BLaER1 (cell line): ENCODE measurements around the gene ANKS1A.

ENCODE experiments used
- H3K27ac ChIP-seq: shearing (Covaris generic); formaldehyde crosslinking; 2 replicates; pipeline ENCODE4 v1.8.1; 2022
- H3K27me3 ChIP-seq: shearing (Covaris generic); formaldehyde crosslinking; 2 replicates; pipeline ENCODE4 v1.8.1; 2022
- H3K36me3 ChIP-seq: shearing (Covaris generic); formaldehyde crosslinking; 2 replicates; pipeline ENCODE4 v1.8.1; 2022
- H3K4me1 ChIP-seq: shearing (Covaris generic); formaldehyde crosslinking; 2 replicates; pipeline ENCODE4 v1.8.1; 2022
- H3K4me2 ChIP-seq: shearing (Covaris generic); formaldehyde crosslinking; 2 replicates; pipeline ENCODE4 v1.8.1; 2022
- H3K4me3 ChIP-seq: shearing (Covaris generic); formaldehyde crosslinking; 2 replicates; pipeline ENCODE4 v1.8.1; 2022
- H3K9ac ChIP-seq: shearing (Covaris generic); formaldehyde crosslinking; 2 replicates; pipeline ENCODE4 v1.8.1; 2022
- H3K9me3 ChIP-seq: shearing (Covaris generic); formaldehyde crosslinking; 2 replicates; pipeline ENCODE4 v1.8.1; 2022
- H4K20me1 ChIP-seq: shearing (Covaris generic); formaldehyde crosslinking; 2 replicates; pipeline ENCODE4 v1.8.1; 2022
- Cebpa-rat ChIP-seq: shearing (Covaris generic); IDR thresholded peaks from 2 replicates; pipeline ENCODE4 v1.8.1; 2022

Gene ANKS1A

DNA sequence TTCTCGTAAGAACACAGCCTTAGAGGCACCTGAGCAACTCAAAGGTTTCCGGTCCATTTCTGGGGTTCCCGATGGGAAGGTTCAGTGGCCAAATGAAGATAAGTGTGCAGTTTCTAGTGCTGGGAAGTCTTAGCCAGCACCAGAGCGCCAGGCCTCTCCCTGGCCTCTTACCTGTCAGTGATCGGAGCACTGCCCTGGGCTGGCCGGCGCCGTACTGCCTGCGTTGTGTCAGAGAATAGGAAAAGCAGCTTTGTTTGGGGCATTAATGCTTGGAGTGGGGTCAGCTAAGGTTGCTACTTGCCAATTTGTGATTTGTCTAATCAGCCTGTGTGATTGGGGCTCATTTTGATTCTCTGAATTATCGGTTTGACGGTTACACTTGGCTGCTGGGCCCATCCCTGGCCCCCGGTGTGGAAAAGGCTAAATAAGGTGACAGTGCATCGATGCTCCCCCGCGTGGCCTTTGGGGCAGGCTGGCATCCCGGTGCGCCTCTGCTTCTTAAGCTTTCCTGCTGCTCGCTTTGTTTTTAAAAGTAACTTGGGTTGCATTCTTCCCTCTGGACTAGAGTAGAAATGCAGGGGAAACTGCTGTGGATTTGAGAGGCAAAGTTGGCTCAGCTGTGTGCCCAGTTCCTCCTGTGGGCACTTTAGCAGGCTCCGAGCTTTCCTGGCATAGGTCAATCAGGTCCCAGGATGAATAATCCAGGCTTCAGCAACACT, 200.3 kb downstream of the ANKS1A start:
- no peak overlapping the region for H3K4me3 ChIP-seq
- peaks cover 54% of the 10 kb centered on the region for H3K36me3 ChIP-seq
- H3K4me1 ChIP-seq, result peaks cover 30% of the 10 kb centered on the region
- peak overlapping the region; percentile 56; the same call in 1 of the 2 replicates for H3K4me2 ChIP-seq
- H3K9ac ChIP-seq, result no peak overlapping the region; the same call in 1 of the 2 replicates
- no peak overlapping the region for H3K27ac ChIP-seq
- no peaks in the 10 kb centered on the region for H4K20me1 ChIP-seq
- no peaks in the 10 kb centered on the region for H3K9me3 ChIP-seq
- H3K27me3 ChIP-seq, result no peaks in the 10 kb centered on the region
- no peak for TF ChIP-seq Cebpa-rat

DNA sequence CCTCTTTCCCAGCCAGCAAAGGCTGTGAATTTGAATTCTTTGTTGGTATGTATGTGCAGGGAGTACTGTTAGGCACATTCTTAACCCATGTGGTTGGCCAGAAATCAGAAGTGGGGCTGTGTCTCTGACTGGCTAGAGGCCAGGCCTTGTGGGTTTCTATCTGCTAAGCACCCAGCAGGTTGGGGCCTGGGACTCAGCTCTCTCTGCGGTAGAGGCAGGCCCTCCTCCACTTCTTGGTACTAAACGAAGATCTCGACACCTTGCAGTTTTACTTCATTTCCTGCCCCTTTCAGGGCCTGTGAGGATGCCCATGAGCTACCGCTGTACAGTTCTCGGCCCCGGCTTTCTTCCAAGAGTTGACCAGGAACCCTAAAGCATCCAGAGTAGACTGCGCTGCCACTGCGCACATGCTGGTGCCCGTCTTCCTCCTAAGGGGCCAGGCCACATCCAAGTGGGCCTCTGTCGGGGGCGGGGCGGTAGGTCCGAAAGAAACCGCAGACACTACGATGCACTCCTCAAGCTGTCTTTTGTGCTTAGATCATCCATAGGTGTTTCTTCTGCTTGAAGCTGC, 201.0 kb downstream of the ANKS1A start:
- Histone ChIP-seq H3K36me3 (peaks cover 48% of the 10 kb centered on the region), H3K4me1 (peaks cover 30% of the 10 kb centered on the region), H4K20me1 (no peaks in the 10 kb centered on the region), H3K4me2 (no peak overlapping the region), H3K4me3 (no peak overlapping the region), H3K27ac (no peak overlapping the region), H3K9ac (no peak overlapping the region), H3K27me3 (no peaks in the 10 kb centered on the region), H3K9me3 (no peaks in the 10 kb centered on the region)
- no peak for TF ChIP-seq Cebpa-rat

DNA sequence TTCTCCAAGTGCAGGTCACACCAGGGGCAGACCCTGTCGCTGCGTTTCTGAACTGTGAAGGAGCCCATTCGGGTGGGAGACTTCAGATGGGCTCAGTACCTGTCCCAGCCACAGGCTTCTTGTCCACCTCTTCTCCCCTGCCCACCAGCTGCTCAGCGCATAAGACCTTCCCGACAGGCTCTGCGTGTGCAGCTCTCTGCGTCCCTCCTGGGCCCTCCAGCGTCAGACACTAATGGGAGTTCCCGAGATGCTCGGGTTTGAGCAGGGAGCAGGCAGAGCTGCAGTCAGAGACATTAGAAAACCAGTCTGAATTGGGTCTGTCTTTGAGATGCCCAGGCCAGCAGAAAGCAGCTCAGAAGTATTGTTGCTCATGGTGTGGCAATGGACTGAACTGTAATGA, 201.7 kb downstream of the ANKS1A start:
- no peak for TF ChIP-seq Cebpa-rat
- peaks cover 30% of the 10 kb centered on the region for H3K4me1 ChIP-seq
- H3K9me3 ChIP-seq, result no peaks in the 10 kb centered on the region
- no peak overlapping the region for H3K4me2 ChIP-seq
- no peak overlapping the region for H3K4me3 ChIP-seq
- H3K9ac ChIP-seq, result no peak overlapping the region
- H3K27ac ChIP-seq, result no peak overlapping the region
- no peaks in the 10 kb centered on the region for H4K20me1 ChIP-seq
- peaks cover 42% of the 10 kb centered on the region for H3K36me3 ChIP-seq
- no peaks in the 10 kb centered on the region for H3K27me3 ChIP-seq

DNA sequence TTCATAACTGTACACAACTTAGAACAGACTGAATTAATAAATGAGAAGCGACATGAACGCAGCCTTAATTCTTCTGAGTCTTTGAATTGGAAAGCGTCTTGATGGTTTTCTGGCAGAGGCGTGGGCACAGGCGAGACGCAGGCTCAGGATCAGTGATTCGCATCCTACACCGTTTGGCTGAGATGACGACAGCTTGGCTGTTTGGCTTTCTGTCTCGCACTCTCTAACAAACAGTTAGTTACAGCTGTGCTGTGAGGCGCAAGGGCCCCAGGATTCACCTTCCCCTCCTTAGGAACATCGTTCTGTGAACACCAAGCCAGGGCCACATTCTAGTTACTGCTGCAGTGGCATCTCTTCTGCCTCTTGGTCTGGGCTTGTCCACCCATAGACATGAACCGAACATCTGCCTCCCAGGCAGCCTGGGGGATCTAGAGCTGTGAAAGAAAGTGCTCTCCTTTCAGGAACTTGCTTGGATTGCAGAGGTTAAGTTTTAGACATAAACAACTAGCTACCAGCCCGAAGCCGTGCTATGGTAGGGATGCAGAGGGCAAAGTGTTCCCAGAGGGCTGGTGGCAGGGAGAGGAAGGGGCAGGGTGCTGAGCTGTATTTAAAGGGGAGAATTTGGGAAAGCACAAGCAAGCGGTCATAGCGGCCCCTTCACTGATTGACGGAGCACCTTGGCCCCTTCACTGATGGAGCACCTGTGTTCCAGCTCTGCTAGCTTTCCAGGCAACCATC, 202.5 kb downstream of the ANKS1A start:
- TF ChIP-seq Cebpa-rat, result no peak
- no peak overlapping the region for H3K27ac ChIP-seq

DNA sequence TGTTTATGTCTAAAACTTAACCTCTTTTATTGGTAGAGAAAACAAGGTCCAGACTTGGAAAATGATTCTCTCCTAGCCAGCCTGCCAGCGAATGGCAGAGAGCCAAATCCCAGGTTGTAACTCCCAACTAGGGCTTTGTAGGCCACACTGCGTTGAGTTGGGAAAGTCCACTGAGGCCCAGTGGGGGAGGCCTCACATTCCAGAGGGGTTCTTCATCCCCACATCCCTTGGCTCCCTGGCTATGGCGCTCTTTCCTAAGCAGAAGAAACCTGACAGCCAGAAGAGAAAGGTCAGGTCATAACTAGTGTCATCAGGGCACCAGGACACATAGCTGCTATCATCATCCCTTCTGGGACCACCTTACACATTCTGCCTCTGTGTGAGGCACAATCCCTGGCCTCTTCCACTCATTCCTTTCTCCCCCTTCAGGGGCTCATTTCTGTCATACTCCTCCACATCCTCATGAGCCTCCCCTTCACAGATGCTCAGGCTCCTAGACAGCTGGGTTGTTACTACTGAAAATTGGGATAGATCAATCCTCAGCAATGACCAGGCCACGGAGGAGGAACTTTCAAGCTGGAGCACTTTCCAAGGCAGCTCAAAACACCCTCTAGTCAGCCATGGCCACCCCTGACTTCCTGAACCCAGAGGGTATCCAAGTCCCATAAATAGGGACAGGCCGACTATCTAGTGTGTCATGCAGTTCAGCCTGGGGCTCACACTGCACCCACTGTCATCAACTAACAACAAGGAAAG, 203.5 kb downstream of the ANKS1A start:
- H3K27me3 ChIP-seq, result no peaks in the 10 kb centered on the region
- H3K4me3 ChIP-seq, result no peak overlapping the region
- H3K4me1 ChIP-seq, result peaks cover 27% of the 10 kb centered on the region
- H3K36me3 ChIP-seq, result peaks cover 24% of the 10 kb centered on the region
- no peaks in the 10 kb centered on the region for H3K9me3 ChIP-seq
- no peak overlapping the region for H3K27ac ChIP-seq
- no peak overlapping the region for H3K9ac ChIP-seq
- H4K20me1 ChIP-seq, result no peaks in the 10 kb centered on the region
- TF ChIP-seq Cebpa-rat, result no peak
- H3K4me2 ChIP-seq, result no peak overlapping the region

More for the DNA sequence above, 202.5 kb downstream of the ANKS1A start:
- Histone ChIP-seq H3K27me3 (no peaks in the 10 kb centered on the region), H3K4me2 (no peak overlapping the region), H3K4me1 (peaks cover 30% of the 10 kb centered on the region), H3K36me3 (peaks cover 34% of the 10 kb centered on the region), H3K9me3 (no peaks in the 10 kb centered on the region), H3K4me3 (no peak overlapping the region), H4K20me1 (no peaks in the 10 kb centered on the region), H3K9ac (no peak overlapping the region)

DNA sequence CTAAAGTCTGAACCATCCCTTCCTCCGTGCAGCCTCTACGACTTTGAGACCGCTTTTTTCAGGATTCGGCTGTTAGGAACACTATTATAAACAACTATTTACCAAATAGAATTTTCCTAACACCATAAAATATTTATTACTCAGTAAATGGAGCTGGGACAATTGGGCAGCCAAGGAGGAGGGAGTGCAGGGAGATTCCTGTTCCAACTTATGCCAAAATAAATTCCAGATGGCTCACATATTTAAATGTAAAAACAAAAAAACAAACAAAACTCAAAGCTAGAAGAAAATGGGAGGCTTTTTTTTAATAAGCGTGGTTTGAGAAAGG, 204.0 kb downstream of the ANKS1A start:
- no peak overlapping the region for H3K4me3 ChIP-seq
- H3K9ac ChIP-seq, result no peak overlapping the region
- no peaks in the 10 kb centered on the region for H4K20me1 ChIP-seq
- no peak overlapping the region for H3K4me2 ChIP-seq
- H3K4me1 ChIP-seq, result peaks cover 21% of the 10 kb centered on the region
- no peak overlapping the region for H3K27ac ChIP-seq
- no peaks in the 10 kb centered on the region for H3K9me3 ChIP-seq
- peaks cover 18% of the 10 kb centered on the region for H3K36me3 ChIP-seq
- no peaks in the 10 kb centered on the region for H3K27me3 ChIP-seq
- no peak for TF ChIP-seq Cebpa-rat

DNA sequence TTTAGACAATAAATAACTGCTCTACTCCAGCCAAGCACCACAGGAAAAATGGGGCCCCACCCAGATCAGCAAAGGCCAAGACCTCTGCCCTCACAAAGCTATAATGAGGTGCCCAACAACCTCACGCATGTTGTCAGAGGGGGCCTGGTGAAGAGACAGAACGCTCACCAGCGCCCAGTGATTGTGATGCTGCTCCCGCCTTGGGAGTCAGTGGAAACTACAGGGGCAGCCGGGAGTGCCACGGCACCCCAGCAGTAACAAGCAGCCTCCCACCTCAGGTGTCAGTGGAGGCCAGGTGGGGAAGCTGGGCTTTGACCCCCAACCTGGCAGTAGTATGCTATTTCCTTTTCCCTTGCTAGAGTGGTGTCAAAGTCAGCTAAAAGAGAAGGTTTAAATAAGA, 204.7 kb downstream of the ANKS1A start:
- peaks cover 13% of the 10 kb centered on the region for H3K36me3 ChIP-seq
- no peaks in the 10 kb centered on the region for H3K9me3 ChIP-seq
- no peak for TF ChIP-seq Cebpa-rat
- H4K20me1 ChIP-seq, result no peaks in the 10 kb centered on the region
- no peaks in the 10 kb centered on the region for H3K27me3 ChIP-seq
- no peak overlapping the region for H3K9ac ChIP-seq
- no peak overlapping the region for H3K27ac ChIP-seq
- no peak overlapping the region for H3K4me2 ChIP-seq
- H3K4me1 ChIP-seq, result peaks cover 14% of the 10 kb centered on the region
- no peak overlapping the region for H3K4me3 ChIP-seq

DNA sequence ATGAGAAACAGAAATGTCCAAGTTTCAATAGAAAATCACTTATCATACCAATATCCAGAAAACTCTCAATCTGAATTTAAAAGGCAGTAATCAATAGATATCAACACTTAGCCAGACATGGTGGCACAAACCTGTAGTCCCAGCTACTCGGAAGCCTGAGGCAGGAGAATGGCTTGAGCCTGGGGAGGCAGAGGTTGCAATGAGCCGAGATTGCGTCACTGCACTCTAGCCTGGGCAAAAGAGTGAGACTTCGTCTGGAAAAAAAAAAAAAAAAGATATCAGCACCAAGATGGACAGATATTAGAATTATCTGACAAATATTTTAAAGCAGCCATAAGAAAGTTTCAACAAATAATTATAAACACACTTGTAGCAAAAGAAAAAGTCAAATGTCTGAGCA, 205.1 kb downstream of the ANKS1A start:
- TF ChIP-seq Cebpa-rat, result no peak
- Histone ChIP-seq H3K36me3 (peaks cover 9% of the 10 kb centered on the region), H3K9me3 (no peaks in the 10 kb centered on the region), H3K27ac (no peak overlapping the region), H4K20me1 (no peaks in the 10 kb centered on the region), H3K27me3 (no peaks in the 10 kb centered on the region), H3K4me1 (peaks cover 10% of the 10 kb centered on the region), H3K9ac (no peak overlapping the region), H3K4me3 (no peak overlapping the region), H3K4me2 (no peak overlapping the region)

DNA sequence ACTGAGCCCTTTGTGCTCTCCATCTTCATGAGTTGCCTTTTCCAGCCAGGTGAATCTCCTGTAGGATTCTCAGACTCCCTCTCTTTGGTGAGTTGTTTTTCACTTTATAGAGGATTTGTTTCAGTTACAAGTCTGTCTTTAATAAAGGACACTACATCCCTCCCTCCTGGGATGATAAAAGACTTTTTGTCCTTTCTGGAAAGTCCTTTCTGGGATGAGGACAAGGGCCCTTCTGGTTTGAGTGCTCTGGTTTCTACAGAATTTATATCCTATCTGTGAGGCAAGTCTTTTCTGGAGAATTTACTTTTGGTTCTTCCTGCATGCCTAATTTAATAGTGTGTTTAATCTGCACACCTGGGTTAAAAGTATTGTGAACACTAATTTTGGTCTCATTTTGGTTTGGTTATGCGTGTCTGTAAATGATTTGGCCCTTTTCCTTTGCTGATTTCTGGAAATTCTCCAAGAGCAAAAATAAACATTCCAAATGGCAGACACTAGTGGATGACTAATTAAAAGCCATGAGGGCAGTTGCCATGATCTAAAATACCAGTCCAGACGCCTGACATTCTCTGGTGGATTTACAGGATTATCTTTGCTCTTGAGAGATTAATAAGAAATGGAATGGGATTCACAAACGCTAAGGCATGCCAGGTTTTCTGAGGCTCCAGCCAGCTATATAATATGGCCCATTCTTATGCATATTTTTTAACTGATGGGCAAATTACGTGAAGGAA, 207.2 kb downstream of the ANKS1A start:
- Histone ChIP-seq H3K27ac (no peak overlapping the region), H3K27me3 (no peaks in the 10 kb centered on the region), H3K4me2 (no peak overlapping the region), H3K9ac (no peak overlapping the region), H4K20me1 (no peaks in the 10 kb centered on the region), H3K4me1 (no peaks in the 10 kb centered on the region), H3K4me3 (no peak overlapping the region), H3K36me3 (no peaks in the 10 kb centered on the region), H3K9me3 (no peaks in the 10 kb centered on the region)
- no peak for TF ChIP-seq Cebpa-rat
